Kidney glomerular epithelial cell (primary cell): ENCODE data around the gene TCP1.
"Not testable (repeated sequence)": the region's sequence is repeated elsewhere in the genome, so short reads cannot be mapped to it uniquely, and the experiment has no call there.

Source experiments
- DNase-seq: peaks from one replicate; lab custom pipeline; 2025; lab: John Stamatoyannopoulos, UW

TCP1 gene

DNA sequence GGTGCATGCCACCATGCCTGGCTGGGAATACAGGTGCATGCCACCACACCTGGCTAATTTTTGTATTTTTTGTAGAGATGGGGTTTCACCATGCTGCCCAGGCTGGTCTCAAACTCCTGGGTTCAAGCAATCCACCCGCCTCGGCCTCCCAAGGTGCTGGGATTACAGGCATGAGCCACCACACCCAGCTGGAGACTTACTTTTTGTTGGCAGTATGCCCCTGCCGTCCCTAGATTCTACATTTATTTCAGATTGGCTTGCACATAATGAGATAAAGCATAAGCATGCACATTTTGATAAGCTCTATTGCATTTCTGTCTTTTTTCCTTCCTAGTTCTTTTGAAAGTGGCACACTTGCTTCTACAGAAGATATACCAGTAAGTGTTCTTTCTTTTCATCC, 27.4 kb upstream of the TCP1 start:
- DNase-seq = not testable (repeated sequence)

DNA sequence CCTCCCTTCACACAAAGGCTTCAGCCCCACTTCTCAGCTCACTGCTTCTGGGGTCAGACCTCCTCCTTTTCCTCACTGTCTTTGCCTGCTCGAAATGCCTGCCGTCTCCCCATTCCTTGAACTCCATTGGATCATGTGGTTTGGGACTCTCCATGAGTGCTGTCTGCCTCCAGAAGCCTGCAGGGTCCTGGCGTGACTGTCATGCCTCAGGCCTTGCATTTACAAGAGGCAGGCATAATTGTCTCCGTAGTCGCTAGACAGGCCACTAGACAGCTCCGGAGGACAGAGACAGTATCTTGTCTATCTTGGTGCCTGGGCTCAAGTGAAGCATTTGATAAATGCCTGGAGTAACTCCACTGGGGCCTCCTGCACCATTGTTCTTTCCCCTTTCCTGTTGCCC, 26.0 kb upstream of the TCP1 start:
- DNase-seq = no peak

DNA sequence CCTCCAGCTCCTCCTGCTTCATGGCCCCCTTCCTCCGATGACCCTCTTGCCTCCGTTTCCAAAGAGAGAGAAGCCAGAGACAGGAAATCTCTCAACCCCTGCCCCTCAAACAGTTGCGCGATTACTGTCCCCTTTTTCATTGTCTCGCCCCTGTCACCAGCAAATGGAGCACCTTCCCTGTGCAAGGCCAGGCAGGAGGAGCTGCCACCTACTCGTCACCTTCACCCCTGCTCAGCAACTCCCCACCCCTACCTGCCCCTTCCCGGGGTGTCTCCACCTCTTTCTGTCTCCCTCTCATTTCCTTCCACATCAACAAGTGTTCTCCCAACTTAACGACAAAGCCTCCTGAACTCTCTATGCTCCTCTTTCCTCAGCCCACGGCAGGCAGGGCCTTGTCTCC, 24.4 kb upstream of the TCP1 start:
- no peak for DNase-seq

- DNase-seq = no peak
Measured at GRCh38 chr6:159809149-159809548, 19.7 kb upstream of the TCP1 start.

DNA sequence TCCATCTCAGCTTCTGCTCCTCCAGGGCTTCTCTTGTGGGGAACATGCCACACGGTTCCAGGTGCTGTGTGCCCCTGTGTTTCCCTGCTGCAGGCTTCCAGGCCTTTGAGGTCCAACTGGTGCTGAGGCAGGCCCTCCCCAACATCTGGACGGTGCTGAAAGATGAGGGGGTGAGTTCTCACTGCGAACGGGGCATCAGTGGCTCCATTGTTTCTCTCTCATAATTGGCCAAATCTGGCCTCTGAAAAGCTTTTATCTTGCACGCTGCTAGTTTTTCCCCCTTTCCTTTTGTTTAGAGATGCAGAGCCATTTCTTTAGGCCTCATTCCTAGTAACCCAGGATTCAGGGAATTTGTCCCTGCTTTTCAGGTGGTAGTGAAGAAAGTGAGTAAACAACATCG, 19.2 kb upstream of the TCP1 start:
- no peak for DNase-seq

GRCh38 chr6:159807150-159807858, 17.9 kb upstream of the TCP1 start:
- no peak for DNase-seq

DNA sequence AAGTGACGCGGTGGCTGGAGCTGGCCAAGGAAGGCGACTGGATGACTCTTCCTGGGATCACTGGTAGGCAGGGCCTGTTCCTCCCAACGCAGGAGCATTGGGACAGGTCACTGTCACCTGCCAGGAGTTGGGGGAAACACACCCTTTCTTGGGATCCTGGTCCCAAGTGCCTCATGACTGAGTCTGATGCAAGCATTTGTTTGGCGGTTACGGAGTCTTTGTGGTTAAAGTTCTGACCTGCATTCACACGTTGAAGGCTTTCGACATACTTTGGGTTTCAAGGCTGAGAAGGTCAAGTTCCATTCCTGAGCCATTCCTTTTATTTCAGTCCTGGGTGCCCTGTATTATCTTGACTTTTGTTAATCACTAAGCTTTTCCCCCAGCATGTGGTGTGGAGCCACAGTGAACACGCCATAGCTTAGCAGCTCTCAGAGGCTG, 16.6 kb upstream of the TCP1 start:
- no peak for DNase-seq

GRCh38 chr6:159805440-159806020, 16.1 kb upstream of the TCP1 start:
- DNase-seq = no peak

DNA sequence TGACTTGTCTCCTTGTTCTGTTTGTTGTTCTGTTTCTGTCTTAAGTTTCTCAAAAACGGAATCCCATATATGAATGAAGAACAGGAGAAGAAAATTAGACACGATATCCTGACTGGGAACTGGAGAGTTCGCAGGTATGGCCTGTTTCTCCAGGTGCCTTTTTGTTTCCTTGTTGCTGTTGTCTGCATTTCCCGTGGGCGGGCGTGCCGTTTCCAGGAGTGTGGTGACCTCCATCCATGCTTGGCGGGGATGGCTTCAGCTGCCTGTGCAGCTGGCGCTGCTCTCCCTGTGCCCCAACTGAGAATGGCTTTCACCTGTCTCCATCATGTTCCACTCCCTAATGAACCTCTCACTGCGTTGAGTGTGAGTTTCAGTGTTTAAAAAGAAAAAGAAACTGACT, 15.1 kb upstream of the TCP1 start:
- no peak for DNase-seq

DNA sequence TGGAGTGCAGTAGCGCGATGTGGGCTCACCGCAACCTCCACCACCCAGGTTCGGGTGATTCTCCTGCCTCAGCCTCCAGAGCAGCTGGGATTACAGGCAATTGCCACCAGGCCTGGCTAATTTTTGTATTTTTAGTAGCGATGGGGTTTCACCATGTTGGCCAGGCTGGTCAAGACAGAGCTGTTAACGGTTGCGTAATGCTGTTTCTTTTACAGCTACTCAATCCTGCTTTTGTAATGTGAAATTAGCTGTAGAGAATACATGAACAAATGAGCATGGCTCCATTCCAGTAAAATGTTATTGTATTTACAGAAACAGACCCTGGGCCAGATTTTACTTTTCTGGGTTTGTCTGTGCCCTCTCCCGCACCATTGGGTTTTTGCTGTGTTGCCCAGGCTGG, 12.5 kb upstream of the TCP1 start:
- DNase-seq = no peak

- DNase-seq = no peak
Measured at GRCh38 chr6:159800141-159800865, 10.9 kb upstream of the TCP1 start, which contains the start of gene PNLDC1. TSS of gene PNLDC1 (plus strand) at chr6:159800276. CDS start at chr6:159800308, 32 bp downstream.

- DNase-seq = no peak
Measured at GRCh38 chr6:159797554-159797953, 8.2 kb upstream of the TCP1 start.

DNA sequence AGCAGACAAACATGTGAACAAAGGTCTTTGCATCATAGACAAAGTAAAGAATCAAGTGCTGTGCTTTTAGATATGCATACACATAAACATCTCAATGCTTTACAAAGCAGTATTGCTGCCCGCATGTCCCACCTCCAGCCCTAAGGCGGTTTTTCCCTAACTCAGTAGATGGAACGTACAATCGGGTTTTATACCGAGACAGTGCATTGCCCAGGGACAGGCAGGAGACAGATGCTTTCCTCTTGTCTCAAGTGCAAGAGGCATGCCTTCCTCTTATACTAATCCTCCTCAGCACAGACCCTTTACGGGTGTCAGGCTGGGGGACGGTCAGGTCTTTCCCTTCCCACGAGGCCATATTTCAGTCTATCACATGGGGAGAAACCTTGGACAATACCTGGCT, 5.6 kb upstream of the TCP1 start:
- DNase-seq = not testable (repeated sequence)

GRCh38 chr6:159790956-159791598, 1.7 kb upstream of the TCP1 start:
- no peak for DNase-seq

GRCh38 chr6:159790149-159790955, 950 bp upstream of the TCP1 start, which contains the start of gene MRPL18:
TSS of gene MRPL18 (plus strand) at chr6:159790467. CDS start at chr6:159790588, 121 bp downstream.
- peak; percentile 91 for DNase-seq

- DNase-seq = peak; percentile 4
Measured at GRCh38 chr6:159788753-159789376, 537 bp downstream of the TCP1 start.

- no peak for DNase-seq
Measured at GRCh38 chr6:159788276-159788675, 1.1 kb downstream of the TCP1 start.

GRCh38 chr6:159778542-159779103, 10.8 kb downstream of the TCP1 start:
- no peak for DNase-seq

DNA sequence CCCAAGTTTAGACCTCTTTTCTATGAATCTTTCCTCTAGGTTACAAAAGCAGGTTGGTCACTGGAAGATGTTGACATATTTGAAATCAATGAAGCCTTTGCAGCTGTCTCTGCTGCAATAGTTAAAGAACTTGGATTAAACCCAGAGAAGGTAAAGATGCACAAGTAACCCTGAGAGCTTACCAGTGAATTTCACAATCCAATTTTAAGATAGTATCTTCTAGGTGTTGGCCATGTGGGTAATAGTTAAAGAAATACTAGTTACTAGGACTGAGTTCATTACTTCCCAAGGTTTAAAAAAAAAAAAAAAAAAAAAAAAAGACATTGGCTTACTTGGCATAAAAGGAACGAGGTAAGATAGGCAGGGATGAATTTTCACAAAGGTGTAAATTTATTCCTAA, 11.3 kb downstream of the TCP1 start:
- no peak for DNase-seq

GRCh38 chr6:159777240-159777904, 12.0 kb downstream of the TCP1 start:
- no peak for DNase-seq
